ENCODE measurements around the gene GRP. TPM values are rescaled to one million over a fixed set of nuclear protein-coding genes. Genes with fewer than 3 reads are reported as not detected.

Gene GRP
- total and polyA plus RNA-seq, 8 donors = 0.60 to 3.2 (median 1.5) TPM; not detected in 4

DNA sequence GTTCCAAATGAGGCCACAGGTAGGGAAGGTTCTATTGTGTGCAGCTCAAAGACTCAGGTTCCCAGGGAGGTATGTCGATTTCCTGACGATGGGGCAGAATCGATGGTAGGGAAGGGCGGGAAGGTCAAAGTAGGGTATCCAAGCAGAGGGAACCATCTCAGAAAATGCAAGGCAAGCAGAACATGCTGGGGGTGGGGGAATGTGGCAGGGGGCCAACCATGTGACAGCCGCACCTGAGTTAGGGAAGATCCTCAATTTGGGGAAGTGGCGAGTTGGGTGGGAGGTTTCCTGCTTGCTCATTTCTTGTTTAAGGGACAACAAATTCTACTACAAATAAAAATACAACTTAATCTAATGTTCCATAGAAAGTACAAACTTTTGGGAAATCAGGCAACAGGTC is 21.7 kb upstream of the GRP start:
- no peaks in the 10 kb centered on the region for H3K9me3 ChIP-seq
- no peaks in the 10 kb centered on the region for H3K4me1 ChIP-seq
- H3K27ac ChIP-seq = no peak overlapping the region
- H3K4me3 ChIP-seq = no peak overlapping the region
- no peaks in the 10 kb centered on the region for H3K36me3 ChIP-seq
- DNase-seq = no peak
- TF ChIP-seq, protein P1, sequence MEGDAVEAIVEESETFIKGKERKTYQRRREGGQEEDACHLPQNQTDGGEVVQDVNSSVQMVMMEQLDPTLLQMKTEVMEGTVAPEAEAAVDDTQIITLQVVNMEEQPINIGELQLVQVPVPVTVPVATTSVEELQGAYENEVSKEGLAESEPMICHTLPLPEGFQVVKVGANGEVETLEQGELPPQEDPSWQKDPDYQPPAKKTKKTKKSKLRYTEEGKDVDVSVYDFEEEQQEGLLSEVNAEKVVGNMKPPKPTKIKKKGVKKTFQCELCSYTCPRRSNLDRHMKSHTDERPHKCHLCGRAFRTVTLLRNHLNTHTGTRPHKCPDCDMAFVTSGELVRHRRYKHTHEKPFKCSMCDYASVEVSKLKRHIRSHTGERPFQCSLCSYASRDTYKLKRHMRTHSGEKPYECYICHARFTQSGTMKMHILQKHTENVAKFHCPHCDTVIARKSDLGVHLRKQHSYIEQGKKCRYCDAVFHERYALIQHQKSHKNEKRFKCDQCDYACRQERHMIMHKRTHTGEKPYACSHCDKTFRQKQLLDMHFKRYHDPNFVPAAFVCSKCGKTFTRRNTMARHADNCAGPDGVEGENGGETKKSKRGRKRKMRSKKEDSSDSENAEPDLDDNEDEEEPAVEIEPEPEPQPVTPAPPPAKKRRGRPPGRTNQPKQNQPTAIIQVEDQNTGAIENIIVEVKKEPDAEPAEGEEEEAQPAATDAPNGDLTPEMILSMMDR (IDR thresholded peaks at IDR 0.05) = no peak
- TF ChIP-seq POLR2A (IDR thresholded peaks at IDR 0.05) = no peak
- TF ChIP-seq EP300 (IDR thresholded peaks at IDR 0.05) = no peak
- no peak for TF ChIP-seq POLR2AphosphoS5 (IDR thresholded peaks at IDR 0.05)
- WGBS, 5 donors = 85 to 93% (median 90%) methylated on average over 6 of the region's 6 CpGs
- H3K27me3 ChIP-seq = peaks cover 0 to 4% (median 0%) of the 10 kb centered on the region in 3 donors
- intact Hi-C loops (cut with DNase I; ENCODE audit: low total_unique reads) = no loop called here

DNA sequence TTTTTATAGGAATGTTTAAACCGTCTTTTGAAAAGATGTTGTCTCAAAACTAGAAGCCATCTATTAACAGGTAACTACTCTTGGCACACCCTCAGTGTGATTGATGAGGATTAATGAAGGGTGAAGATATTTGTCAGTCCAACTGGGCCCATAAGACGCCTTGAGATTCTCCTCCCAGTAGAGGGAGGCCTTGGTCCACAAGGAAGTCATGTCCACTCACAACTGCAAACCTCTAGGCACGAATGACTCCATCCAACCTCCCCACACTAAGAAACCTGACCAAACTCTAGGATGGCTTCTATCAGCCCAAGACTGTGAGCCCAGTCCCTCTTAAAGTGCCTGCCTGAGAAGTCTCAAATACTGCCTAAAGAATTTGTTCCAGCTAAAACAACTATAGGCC is 19.2 kb upstream of the GRP start:
- 78 to 87% (median 81%) methylated on average over 3 of the region's 3 CpGs for WGBS, 5 donors
- H3K9me3 ChIP-seq = no peaks in the 10 kb centered on the region
- peaks cover 0 to 4% (median 0%) of the 10 kb centered on the region in 3 donors for H3K27me3 ChIP-seq
- no peak for DNase-seq
- H3K27ac ChIP-seq = no peak overlapping the region
- no peaks in the 10 kb centered on the region for H3K4me1 ChIP-seq
- TF ChIP-seq POLR2A (IDR thresholded peaks at IDR 0.05) = no peak
- no peak overlapping the region for H3K4me3 ChIP-seq
- intact Hi-C loops (cut with DNase I; ENCODE audit: low total_unique reads) = no loop called here
- no peaks in the 10 kb centered on the region for H3K36me3 ChIP-seq

DNA sequence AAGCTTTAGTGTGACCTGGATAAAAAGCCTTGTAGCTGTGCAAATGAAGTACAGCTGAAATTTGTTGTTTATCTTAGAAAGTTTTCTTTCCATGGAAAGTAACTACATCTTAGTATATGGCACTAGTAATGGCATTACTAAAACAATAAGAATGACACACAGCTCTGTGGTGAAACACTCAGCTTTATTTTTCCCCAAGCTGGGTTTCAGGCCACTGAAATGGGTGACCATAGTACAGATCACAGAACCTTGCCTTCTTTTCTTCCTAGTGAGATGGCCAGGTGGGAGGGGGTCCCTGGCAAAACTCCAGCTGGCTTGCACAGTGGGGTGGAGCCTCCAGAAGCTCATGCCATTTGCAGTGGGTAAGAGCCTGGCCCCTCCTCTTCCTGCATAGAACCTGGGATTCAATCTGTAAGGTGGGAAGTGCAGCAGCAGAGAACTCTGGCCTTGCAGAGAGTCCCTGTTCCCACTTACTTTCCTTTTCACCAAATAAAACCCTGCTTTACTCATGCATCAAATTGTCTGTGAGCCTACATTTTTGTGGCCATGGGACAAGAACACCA is 17.6 kb upstream of the GRP start:
- Histone ChIP-seq H3K9me3 (no peaks in the 10 kb centered on the region), H3K4me3 (no peak overlapping the region), H3K4me1 (no peaks in the 10 kb centered on the region), H3K27ac (no peak overlapping the region), H3K36me3 (no peaks in the 10 kb centered on the region), H3K27me3 (peaks cover 0 to 4% (median 4%) of the 10 kb centered on the region in 3 donors)
- intact Hi-C loops (cut with DNase I; ENCODE audit: low total_unique reads) = no loop called here
- DNase-seq = no peak
- TF ChIP-seq POLR2AphosphoS5 (IDR thresholded peaks at IDR 0.05) (no peak), POLR2A (IDR thresholded peaks at IDR 0.05) (no peak)

DNA sequence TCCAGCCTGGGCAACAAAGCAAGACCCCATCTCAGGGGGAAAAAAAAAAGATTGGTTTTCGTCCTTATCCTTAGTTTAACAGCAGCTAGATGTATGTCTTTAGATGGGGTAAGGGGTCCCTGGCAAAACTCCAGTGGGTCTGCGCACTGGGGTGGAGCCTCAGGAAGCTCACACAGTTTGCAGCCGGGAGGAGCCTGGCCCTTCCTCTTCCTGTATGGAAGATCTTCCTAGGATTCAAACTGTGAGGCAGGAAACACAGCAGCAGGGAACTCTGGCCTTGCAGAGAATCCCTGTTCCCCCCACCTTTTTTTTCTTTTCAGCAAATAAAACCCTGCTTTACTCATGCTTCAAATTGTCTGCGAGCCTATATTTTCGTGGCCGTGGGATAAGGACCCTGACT is 12.5 kb upstream of the GRP start:
- Histone ChIP-seq H3K27ac (no peak overlapping the region), H3K9me3 (no peaks in the 10 kb centered on the region), H3K36me3 (no peaks in the 10 kb centered on the region), H3K27me3 (peaks cover 0 to 5% (median 4%) of the 10 kb centered on the region in 3 donors), H3K4me3 (no peak overlapping the region), H3K4me1 (no peaks in the 10 kb centered on the region)
- no peak for DNase-seq
- 66 to 86% (median 83%) methylated on average over 6 of the region's 6 CpGs for whole genome bisulfite sequencing, 5 donors
- TF ChIP-seq EP300 (IDR thresholded peaks at IDR 0.05) = no peak
- TF ChIP-seq POLR2A (IDR thresholded peaks at IDR 0.05) = no peak
- TF ChIP-seq, protein P1 (IDR thresholded peaks at IDR 0.05) = no peak
- no peak for TF ChIP-seq POLR2AphosphoS5 (IDR thresholded peaks at IDR 0.05)
- intact Hi-C loops (cut with DNase I; ENCODE audit: low total_unique reads) = no loop called here

DNA sequence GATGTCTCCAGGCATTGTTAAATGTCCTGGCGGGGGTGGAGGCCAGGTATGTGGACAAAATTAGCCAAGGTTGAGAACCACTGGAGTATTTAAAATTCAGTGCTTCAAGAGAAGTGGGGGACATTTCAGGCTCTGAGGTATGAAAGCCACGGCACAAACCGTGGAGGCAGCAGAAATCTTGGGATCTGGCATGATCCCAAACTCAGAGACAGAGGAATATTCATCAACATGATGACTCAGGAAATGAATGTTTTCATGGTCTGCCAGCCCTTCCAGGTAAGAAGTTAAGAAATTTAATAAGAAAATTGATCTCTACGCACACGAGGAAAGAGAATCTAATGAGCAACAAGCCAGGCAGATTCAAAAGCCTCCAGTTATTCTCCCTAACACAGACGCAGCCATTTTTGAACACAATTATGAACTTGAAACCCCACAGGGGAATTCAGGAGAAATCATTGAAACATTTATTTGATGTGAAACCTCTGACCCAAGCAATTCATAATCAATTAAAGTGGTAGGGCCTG is 11.3 kb upstream of the GRP start:
- TF ChIP-seq, protein P1 (IDR thresholded peaks at IDR 0.05) = no peak
- TF ChIP-seq EP300 (IDR thresholded peaks at IDR 0.05) = no peak
- TF ChIP-seq POLR2AphosphoS5 (IDR thresholded peaks at IDR 0.05) = no peak
- no peak for TF ChIP-seq POLR2A (IDR thresholded peaks at IDR 0.05)
- H3K27ac ChIP-seq = no peak overlapping the region
- 59 to 74% (median 69%) methylated on average over 6 of the region's 6 CpGs for WGBS, 5 donors
- H3K4me1 ChIP-seq = no peaks in the 10 kb centered on the region
- H3K4me3 ChIP-seq = no peak overlapping the region
- intact Hi-C loops (cut with DNase I; ENCODE audit: low total_unique reads) = no loop called here
- H3K27me3 ChIP-seq = peaks cover 0 to 7% (median 4%) of the 10 kb centered on the region in 3 donors
- H3K9me3 ChIP-seq = no peaks in the 10 kb centered on the region
- peak in 1 of 2 donors; percentile 24 for DNase-seq
- H3K36me3 ChIP-seq = no peaks in the 10 kb centered on the region

Data from stomach (tissue), 9 donors.